H9 (cell line): ENCODE measurements around the gene MID1. TPM values are rescaled to one million over a fixed set of nuclear protein-coding genes. Genes with fewer than 3 reads are reported as not detected.

Experiments used
- DNase-seq: peaks from one replicate; pipeline ENCODE4 v3.0.0-alpha.2; 2017
- H2AFZ ChIP-seq: one replicate; pipeline ENCODE4 v1.6.1; 2013; ENCODE audit warnings: mild to moderate bottlenecking, low read length, control low read depth, moderate library complexity
- H2AK5ac ChIP-seq: 2 replicates; pipeline ENCODE4 v1.6.1; 2013; ENCODE audit warnings: low read length, control low read depth, mixed read lengths; ENCODE audit not compliant: insufficient read length
- H2BK120ac ChIP-seq: one replicate; pipeline ENCODE4 v1.6.1; 2013; ENCODE audit warnings: low read depth, mild to moderate bottlenecking, low read length, control low read depth, inconsistent platforms; ENCODE audit not compliant: poor library complexity, severe bottlenecking
- H2BK12ac ChIP-seq: 2 replicates; pipeline ENCODE4 v1.6.1; 2013; ENCODE audit warnings: low read length, control low read depth, mixed read lengths, low read depth; ENCODE audit not compliant: insufficient read length
- H2BK15ac ChIP-seq: 2 replicates; pipeline ENCODE4 v1.6.1; 2013; ENCODE audit warnings: low read depth, low read length, control low read depth
- H2BK20ac ChIP-seq: one replicate; pipeline ENCODE4 v1.6.1; 2013; ENCODE audit warnings: low read depth, mild to moderate bottlenecking, low read length, control low read depth, inconsistent platforms; ENCODE audit not compliant: poor library complexity, severe bottlenecking
- H2BK5ac ChIP-seq: 2 replicates; pipeline ENCODE4 v1.6.1; 2013; ENCODE audit warnings: low read length, control low read depth, mixed read lengths; ENCODE audit not compliant: insufficient read length
- H3K14ac ChIP-seq: 2 replicates; pipeline ENCODE4 v1.6.1; 2013; ENCODE audit warnings: low read length, control low read depth; ENCODE audit not compliant: insufficient read depth
- H3K18ac ChIP-seq: 2 replicates; pipeline ENCODE4 v1.6.1; 2013; ENCODE audit warnings: low read depth, mild to moderate bottlenecking, mixed read lengths, low read length, control low read depth; ENCODE audit not compliant: insufficient read length
- H3K23ac ChIP-seq: 2 replicates; pipeline ENCODE4 v1.6.1; 2013; ENCODE audit warnings: low read length, control low read depth, mixed read lengths, low read depth; ENCODE audit not compliant: insufficient read length
- H3K23me2 ChIP-seq: 2 replicates; pipeline ENCODE4 v1.6.1; 2013; ENCODE audit warnings: low read depth, mild to moderate bottlenecking, mixed read lengths, low read length, control low read depth; ENCODE audit not compliant: insufficient read length, poor library complexity, severe bottlenecking
- H3K27ac ChIP-seq: 2 replicates; pipeline ENCODE4 v1.5.1; 2013; ENCODE audit warnings: low read length, control low read depth, mixed read lengths, low read depth; ENCODE audit not compliant: insufficient read length
- H3K27me3 ChIP-seq: 2 replicates; pipeline ENCODE4 v1.6.1; 2013; ENCODE audit warnings: low read length, control low read depth, inconsistent platforms; ENCODE audit not compliant: insufficient read depth
- H3K4ac ChIP-seq: 2 replicates; pipeline ENCODE4 v1.6.1; 2013; ENCODE audit warnings: low read depth, mild to moderate bottlenecking, control low read depth, inconsistent platforms, low read length, moderate library complexity
- H3K4me1 ChIP-seq: 2 replicates; pipeline ENCODE4 v1.6.1; 2013; ENCODE audit warnings: low read length, control low read depth, inconsistent platforms; ENCODE audit not compliant: insufficient read depth
- H3K4me2 ChIP-seq: 2 replicates; pipeline ENCODE4 v1.6.1; 2013; ENCODE audit warnings: low read length, control low read depth, mixed read lengths; ENCODE audit not compliant: insufficient read length, insufficient read depth
- H3K56ac ChIP-seq: 2 replicates; pipeline ENCODE4 v1.6.1; 2013; ENCODE audit warnings: low read depth, mild to moderate bottlenecking, mixed read lengths, low read length, control low read depth; ENCODE audit not compliant: insufficient read length
- H3K79me1 ChIP-seq: 2 replicates; pipeline ENCODE4 v1.6.1; 2013; ENCODE audit warnings: low read depth, mild to moderate bottlenecking, moderate library complexity, low read length, control low read depth, inconsistent platforms; ENCODE audit not compliant: insufficient read depth, poor library complexity, severe bottlenecking
- H3K79me2 ChIP-seq: 2 replicates; pipeline ENCODE4 v1.6.1; 2013; ENCODE audit warnings: low read length, control low read depth, inconsistent platforms; ENCODE audit not compliant: insufficient read depth
- H3K9ac ChIP-seq: 2 replicates; pipeline ENCODE4 v1.6.1; 2013; ENCODE audit warnings: low read length, control low read depth, mixed read lengths; ENCODE audit not compliant: insufficient read length; ENCODE audit errors: extremely low read depth
- H3K9me3 ChIP-seq: one replicate; pipeline ENCODE4 v1.6.1; 2013; ENCODE audit warnings: low read depth, low read length, inconsistent platforms; ENCODE audit not compliant: control insufficient read depth
- H3T11ph ChIP-seq: one replicate; pipeline ENCODE4 v1.6.1; 2013; ENCODE audit warnings: mild to moderate bottlenecking, low read length, control low read depth, inconsistent platforms
- H4K20me1 ChIP-seq: one replicate; pipeline ENCODE4 v1.6.1; 2013; ENCODE audit not compliant: control insufficient read depth, insufficient read length, insufficient read depth
- H4K5ac ChIP-seq: 2 replicates; pipeline ENCODE4 v1.6.1; 2013; ENCODE audit warnings: low read depth, mild to moderate bottlenecking, mixed read lengths, low read length, control low read depth; ENCODE audit not compliant: insufficient read length
- H4K8ac ChIP-seq: replicated peaks from 2 replicates; pipeline ENCODE4 v1.6.1; 2013; ENCODE audit warnings: low read length, control low read depth, mixed read lengths, low read depth; ENCODE audit not compliant: insufficient read length
- H4K91ac ChIP-seq: 2 replicates; pipeline ENCODE4 v1.6.1; 2013; ENCODE audit warnings: low read depth, mild to moderate bottlenecking, moderate library complexity, mixed read lengths, low read length, control low read depth; ENCODE audit not compliant: insufficient read length
- H3K27ac Mint-ChIP-seq, 3 experiments: 2 replicates in 2 of 3; 3 replicates in 1 of 3; pipeline ENCODE4 v1.8.0; 2020 to 2021; ENCODE audit warnings: mixed read lengths in 3 of 3, mild to moderate bottlenecking in 1 of 3, moderate library complexity in 1 of 3
- H3K27me3 Mint-ChIP-seq: 2 replicates; pipeline ENCODE4 v1.8.0; 2021; ENCODE audit warnings: low read depth, mild to moderate bottlenecking, moderate library complexity, mixed read lengths
- H3K36me3 Mint-ChIP-seq, 3 experiments: 2 replicates in 2 of 3; 3 replicates in 1 of 3; pipeline ENCODE4 v1.8.0; 2020 to 2021; ENCODE audit warnings: low read depth in 3 of 3, mixed read lengths in 3 of 3; ENCODE audit not compliant: insufficient read depth in 1 of 3
- H3K4me1 Mint-ChIP-seq, 2 experiments: 2 replicates each; pipeline ENCODE4 v1.8.0; 2020; ENCODE audit warnings: mixed read lengths in 2 of 2
- H3K4me3 Mint-ChIP-seq, 2 experiments: 2 replicates in 1 of 2; 3 replicates in 1 of 2; pipeline ENCODE4 v1.8.0; 2020 to 2021; ENCODE audit warnings: mild to moderate bottlenecking in 2 of 2, mixed read lengths in 2 of 2, moderate library complexity in 1 of 2
- H3K9me3 Mint-ChIP-seq, 2 experiments: 2 replicates in 1 of 2; 3 replicates in 1 of 2; pipeline ENCODE4 v1.8.0; 2020; ENCODE audit warnings: mild to moderate bottlenecking in 2 of 2, mixed read lengths in 2 of 2, moderate library complexity in 1 of 2
- WGBS: extraction: QIAGEN DNeasy Blood & Tissue Kit; methylation state at CpG from one replicate; pipeline ENCODE4 v1.1.7; 2013; ENCODE audit warnings: missing lambda C conversion rate, low lambda C conversion rate, mixed read lengths; ENCODE audit not compliant: insufficient read length; ENCODE audit errors: extremely low coverage; 5-methylcytosine and 5-hydroxymethylcytosine counted together
- total RNA-seq: library from RNA; stranded (reverse); gene quantifications from 2 replicates; pipeline ENCODE4 v1.2.1, GENCODE V29; 2021
- TF ChIP-seq, protein P1 (sequence below): fragments of 200-600 bp; sonication (generic); conservative IDR thresholded peaks from 3 replicates; pipeline ENCODE4 v1.8.0; 2021; ENCODE audit warnings: antibody characterized with exemption, mild to moderate bottlenecking

MID1 gene
- total RNA-seq, 1 experiment from 2014 or later, result 32.9 TPM

- no peak overlapping the region for H3K4me3 Mint-ChIP-seq
- H4K91ac ChIP-seq, result no peak overlapping the region
- no peak for DNase-seq
- no peak overlapping the region for H3K18ac ChIP-seq
- no peaks in the 10 kb centered on the region; a peak in 2 of 7 replicates for H3K36me3 Mint-ChIP-seq
- H3K4me1 ChIP-seq, result no peaks in the 10 kb centered on the region
- WGBS, result no CpG with 5 or more reads among the region's 4 CpGs
- no peaks in the 10 kb centered on the region for H3K27me3 ChIP-seq
- no peaks in the 10 kb centered on the region for H3K79me2 ChIP-seq
- H2AFZ ChIP-seq, result no peak overlapping the region
- H3K27ac Mint-ChIP-seq, result no peak overlapping the region
- no peak overlapping the region for H2BK5ac ChIP-seq
- H3K9ac ChIP-seq, result no peak overlapping the region
- no peak overlapping the region for H4K5ac ChIP-seq
- H2BK20ac ChIP-seq, result no peak overlapping the region
- no peak overlapping the region for H3K14ac ChIP-seq
- H3K4me1 Mint-ChIP-seq, result peaks cover 6% of the 10 kb centered on the region in 2 experiments; a peak in 3 of 4 replicates
- H3K79me1 ChIP-seq, result no peaks in the 10 kb centered on the region
- no peak overlapping the region for H3K27ac ChIP-seq
- H3K9me3 ChIP-seq, result no peaks in the 10 kb centered on the region
- peaks cover 37% of the 10 kb centered on the region in 2 experiments for H3K9me3 Mint-ChIP-seq
- no peak overlapping the region for H3T11ph ChIP-seq
- no peak overlapping the region for H2AK5ac ChIP-seq
- H4K8ac ChIP-seq, result no peak overlapping the region
- no peaks in the 10 kb centered on the region for H3K23me2 ChIP-seq
- no peak overlapping the region for H3K4me2 ChIP-seq
- H3K27me3 Mint-ChIP-seq, result no peaks in the 10 kb centered on the region
- no peak overlapping the region for H3K4ac ChIP-seq
- no peak overlapping the region for H3K23ac ChIP-seq
- H4K20me1 ChIP-seq, result no peaks in the 10 kb centered on the region
- TF ChIP-seq, protein P1, sequence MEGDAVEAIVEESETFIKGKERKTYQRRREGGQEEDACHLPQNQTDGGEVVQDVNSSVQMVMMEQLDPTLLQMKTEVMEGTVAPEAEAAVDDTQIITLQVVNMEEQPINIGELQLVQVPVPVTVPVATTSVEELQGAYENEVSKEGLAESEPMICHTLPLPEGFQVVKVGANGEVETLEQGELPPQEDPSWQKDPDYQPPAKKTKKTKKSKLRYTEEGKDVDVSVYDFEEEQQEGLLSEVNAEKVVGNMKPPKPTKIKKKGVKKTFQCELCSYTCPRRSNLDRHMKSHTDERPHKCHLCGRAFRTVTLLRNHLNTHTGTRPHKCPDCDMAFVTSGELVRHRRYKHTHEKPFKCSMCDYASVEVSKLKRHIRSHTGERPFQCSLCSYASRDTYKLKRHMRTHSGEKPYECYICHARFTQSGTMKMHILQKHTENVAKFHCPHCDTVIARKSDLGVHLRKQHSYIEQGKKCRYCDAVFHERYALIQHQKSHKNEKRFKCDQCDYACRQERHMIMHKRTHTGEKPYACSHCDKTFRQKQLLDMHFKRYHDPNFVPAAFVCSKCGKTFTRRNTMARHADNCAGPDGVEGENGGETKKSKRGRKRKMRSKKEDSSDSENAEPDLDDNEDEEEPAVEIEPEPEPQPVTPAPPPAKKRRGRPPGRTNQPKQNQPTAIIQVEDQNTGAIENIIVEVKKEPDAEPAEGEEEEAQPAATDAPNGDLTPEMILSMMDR, result no peak
- no peak overlapping the region for H2BK15ac ChIP-seq
- no peak overlapping the region for H2BK120ac ChIP-seq
- no peak overlapping the region for H2BK12ac ChIP-seq
- H3K56ac ChIP-seq, result no peak overlapping the region
Measured at GRCh38 chrX:10416424-10416823, 204.0 kb downstream of the MID1 start.
